Epithelial cell of prostate (primary cell): ENCODE data around the gene GGTLC3.
A peak's percentile ranks its signal among the peaks of the same experiment; 100 is the strongest.
"Not testable (repeated sequence)": the region's sequence is repeated elsewhere in the genome, so short reads cannot be mapped to it uniquely, and the experiment has no call there.

Experiments used
- DNase-seq: peaks from one replicate; pipeline ENCODE4 v3.0.0-alpha.2; 2011; ENCODE audit warnings: low read depth, low spot score
- H3K27ac ChIP-seq: fragments of 450-650 bp; 2 replicates; pipeline ENCODE4 v1.5.1; 2017; ENCODE audit warnings: mild to moderate bottlenecking

GGTLC3 gene

DNA sequence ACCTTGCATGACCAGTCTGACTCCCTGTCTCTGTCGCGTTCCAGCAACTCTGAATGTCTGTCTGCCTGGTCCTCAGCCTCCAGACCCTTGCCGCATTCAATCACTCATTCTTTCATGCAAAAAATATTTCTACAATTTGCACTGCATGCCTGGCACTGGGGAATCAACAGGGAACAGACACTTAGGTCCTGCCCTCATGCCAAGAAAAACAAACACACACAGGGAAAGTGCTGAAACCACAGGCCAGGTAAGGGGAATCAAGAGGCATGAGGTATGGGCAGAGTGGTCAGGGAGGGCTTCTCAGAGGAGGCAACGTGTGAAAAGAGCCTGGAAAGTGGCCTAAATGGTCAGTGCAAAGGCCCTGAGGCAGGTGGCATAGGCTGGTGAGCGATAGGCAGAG, at the start of gene GGTLC3:
TSS of gene GGTLC3 (minus strand) at position 101 of the 400 bp plus-strand sequence. CDS start 264 bp downstream, outside the sequence.
- H3K27ac ChIP-seq, DNase-seq: not testable (repeated sequence)

DNA sequence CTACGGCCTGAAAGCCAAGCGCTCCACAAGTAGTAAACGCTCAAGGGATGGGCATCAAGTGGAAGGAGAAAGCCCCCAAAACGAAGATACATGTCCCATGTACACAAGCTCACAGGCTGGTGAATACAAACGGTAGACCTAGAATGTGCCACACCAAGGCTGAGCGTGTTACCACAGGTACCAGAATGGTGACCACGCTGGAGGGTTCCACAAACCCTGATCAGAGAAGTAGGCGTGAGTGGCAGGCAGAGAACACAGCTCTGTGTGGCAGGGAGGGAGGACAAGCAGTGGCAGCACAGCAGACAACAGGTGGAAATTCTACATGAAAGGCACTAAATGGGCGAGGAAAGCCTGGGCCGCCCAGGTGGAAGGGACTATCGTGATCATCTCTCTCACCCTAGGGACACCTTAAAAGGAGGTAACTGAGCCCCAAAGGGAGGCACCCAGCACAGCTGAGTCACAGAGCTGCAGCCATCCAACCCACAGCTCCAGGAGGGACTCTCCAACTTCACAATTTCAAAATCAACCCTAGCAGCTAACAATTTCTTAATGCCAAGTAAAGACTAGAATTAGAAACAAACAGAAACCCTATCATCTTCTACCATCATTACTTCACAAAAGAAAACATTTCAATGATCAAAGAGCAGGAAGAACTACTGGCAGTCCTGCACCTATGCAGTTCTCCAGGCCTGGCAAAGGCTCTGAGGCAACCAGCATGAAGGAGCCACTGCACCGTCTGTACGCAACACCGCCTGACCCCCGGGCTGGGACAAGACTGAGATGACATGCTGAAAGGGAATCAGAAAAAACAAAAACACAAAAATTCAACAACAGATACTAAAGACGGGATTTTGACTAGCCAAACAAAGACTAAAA, 42.4 kb upstream of the GGTLC3 start:
- H3K27ac ChIP-seq, DNase-seq: not testable (repeated sequence)

DNA sequence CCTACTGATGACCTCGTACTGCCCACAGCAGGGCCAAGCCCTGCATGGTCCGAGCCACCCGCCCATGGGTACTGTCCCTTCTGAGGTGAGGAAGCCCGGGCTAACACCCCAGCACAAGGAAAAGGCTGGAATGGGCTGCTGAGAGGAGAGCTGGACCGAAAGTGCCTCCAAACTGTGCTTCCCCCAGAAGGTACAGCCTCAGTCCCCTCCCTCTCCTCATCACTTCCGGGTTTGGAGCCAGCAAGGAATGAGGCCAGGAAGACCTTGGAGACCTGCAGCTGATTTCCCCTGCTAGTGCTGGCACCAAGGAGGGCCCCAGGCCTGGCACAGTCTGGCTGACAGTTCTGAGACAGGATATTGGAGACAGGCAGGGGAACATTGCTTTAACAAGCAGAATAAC, 41.0 kb upstream of the GGTLC3 start:
- DNase-seq, H3K27ac ChIP-seq: not testable (repeated sequence)

DNA sequence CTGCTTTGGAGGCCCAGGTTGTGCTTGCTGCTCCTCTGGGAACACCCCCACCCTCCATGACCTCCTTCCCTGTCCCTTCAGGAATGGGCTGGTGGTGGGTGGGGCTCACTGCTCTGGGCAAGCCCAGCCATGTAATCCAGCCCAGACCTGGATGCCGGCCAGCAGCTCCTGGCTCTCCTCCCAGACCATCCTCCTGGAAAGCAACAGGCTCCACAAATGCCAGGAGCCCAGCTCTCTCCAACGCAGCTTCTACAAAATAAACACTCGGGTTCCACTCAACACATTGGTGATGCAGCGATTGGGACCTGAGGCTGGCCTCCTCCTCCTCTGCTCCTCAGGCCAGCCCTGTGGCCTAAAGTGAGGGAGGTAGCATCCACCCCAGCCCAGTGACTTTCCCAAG, 40.6 kb upstream of the GGTLC3 start:
- H3K27ac ChIP-seq, DNase-seq: not testable (repeated sequence)

DNA sequence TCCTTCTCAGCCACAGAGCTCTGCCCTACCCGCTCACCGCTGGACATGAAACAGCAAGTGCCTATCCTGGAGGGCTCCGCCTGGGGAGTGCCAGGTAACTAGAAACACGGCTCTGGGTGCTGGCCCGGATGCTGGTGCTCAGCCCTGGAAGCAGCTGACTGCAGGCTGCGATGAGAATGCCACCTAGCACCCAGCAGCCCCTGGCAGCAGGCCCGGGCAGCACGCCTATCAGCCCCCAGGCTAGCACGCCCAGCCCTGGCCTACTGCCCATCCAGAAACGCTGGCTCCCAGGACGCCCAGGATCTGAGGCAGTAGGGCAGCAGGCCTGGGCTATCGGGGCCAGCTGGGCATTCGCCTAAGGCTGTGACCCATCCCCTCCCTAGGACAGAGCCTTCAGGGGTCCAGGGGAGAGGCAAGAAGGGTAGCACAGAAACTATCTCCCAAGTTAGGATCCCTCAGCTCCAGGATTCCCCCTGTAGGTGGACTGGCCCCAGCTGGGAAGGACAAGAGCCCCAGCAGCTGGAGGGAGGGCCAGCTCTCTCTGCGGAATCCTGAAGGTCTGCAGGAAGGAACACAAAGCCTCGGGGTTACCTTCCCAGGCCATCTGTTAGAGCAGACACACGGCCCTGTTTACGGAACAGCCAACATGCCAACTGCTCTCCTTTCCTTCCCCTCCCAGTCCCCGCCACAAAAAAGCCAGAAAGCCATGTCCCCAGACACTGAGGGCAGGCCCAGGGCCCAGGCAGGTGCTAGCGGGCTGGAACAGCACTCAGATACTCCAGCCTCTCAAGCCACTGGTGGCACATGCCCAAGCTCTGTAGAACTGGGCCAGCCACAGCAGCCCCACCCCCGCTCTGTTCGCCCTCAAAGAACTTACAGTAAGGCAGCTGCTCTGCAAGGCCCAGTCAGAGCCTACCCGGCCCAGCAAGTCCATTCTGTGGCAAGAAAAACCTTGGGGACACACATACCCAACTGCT, 36.6 kb upstream of the GGTLC3 start:
- not testable (repeated sequence) for DNase-seq, H3K27ac ChIP-seq

DNA sequence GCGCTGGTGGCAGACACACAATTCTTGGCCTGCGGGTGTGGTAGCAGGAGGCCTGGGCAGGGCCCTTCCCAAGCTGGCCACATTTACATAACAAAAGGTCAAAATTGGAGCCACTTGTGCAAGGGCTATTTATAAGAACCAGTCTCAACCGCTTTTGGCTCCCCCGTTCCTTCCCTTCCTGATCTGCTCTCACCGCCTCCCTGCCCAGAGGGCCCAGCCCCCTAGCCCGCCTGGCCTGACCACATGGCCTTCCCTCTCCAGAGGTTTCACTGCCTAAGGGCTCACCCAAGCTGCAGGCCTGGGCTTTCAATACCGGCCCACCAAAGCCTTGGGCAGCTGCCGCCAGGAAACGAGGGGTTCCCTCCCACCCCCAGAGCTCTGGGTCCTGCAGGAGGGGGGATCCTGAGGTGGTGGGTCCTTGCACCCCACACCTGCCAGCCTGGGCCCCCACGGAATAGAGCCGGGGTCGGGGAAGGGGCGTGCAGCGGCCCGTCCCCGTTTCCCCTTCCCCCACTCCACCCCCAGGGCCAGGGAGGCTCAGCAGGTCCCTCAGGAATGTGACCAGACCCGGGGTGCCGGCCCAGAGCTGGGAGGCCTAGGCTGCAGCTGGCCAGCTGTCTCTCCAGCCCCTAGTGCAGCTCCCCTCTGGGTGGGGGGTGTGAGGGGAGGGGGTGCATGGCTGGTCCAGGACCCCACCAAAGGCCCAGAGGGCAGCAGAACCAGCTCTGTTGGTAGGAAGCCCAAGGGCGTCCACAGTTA, 35.1 kb upstream of the GGTLC3 start:
- not testable (repeated sequence) for H3K27ac ChIP-seq, DNase-seq

DNA sequence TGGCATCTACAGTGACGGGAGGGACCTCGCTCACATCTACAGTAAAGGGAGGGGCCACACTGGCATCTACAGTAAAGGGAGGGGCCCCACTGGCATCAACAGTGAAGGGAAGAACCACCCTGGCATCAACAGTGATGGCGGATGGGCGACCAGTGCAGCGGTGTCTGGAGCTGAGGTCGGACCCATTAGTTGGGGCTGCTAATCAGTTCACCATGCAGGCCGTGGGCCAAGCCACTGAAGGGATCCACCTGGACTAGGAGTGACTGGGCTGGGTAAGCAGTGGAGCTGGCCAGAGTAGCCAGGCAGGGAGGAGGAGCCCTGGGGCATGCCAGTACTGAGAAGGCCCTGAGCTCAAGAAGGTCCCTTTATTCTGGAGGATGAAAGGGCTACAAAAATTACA, 33.1 kb upstream of the GGTLC3 start:
- not testable (repeated sequence) for H3K27ac ChIP-seq, DNase-seq

DNA sequence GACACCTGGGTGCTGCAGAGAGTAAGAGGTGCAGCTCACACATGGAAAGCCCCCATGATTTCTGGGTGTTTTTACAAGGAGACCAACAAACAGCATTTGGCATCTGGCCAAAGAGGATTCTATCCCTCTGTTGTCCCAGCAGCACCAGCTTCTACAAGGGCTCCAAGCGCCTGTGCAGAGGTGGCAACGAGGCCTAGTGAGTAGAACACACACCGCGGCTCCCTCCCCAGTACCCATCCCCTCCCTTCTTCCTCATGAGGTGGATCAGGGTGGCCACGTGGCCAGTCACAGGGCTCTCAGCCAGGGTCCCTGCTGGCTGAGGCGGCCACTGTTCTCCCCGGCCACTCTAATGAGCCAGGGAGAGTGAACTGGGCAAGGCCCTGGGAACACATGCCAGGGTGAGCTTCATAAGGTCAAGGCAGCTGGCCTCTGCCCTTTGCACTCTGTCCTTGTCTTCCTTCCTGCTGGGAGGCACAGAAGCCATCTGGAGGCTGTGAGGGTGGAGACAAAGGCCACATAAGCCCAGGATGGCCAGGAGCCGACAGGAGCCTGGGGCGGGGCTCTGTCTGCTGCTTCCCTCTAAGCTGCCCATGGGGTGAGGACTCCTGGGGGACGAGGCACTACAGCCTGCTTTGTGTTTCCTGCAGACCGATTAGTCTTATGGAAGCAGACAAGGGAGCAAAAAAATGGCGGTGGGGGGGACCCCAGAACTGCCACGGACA, 31.7 kb upstream of the GGTLC3 start:
- DNase-seq, H3K27ac ChIP-seq: not testable (repeated sequence)

DNA sequence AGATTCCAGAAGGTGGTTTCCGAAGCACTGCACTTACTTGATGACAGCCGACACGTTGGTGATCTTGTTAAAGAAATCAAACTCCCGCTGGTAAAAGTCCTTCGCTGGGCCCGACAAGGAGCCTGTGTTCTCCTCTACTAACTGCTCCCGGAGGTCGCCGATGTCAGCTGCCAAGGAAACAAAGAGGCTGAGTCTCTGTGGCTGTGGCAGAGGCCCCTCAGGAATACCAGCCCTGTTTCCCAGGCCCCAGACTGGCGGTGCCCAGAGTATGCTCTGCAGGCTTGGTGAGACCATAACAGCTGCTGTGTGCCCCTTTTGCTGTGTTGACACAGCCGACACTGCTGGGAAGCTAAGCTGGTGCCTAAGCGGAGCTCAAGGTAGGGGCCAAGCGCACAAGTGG, 26.7 kb upstream of the GGTLC3 start:
- H3K27ac ChIP-seq, DNase-seq: not testable (repeated sequence)

DNA sequence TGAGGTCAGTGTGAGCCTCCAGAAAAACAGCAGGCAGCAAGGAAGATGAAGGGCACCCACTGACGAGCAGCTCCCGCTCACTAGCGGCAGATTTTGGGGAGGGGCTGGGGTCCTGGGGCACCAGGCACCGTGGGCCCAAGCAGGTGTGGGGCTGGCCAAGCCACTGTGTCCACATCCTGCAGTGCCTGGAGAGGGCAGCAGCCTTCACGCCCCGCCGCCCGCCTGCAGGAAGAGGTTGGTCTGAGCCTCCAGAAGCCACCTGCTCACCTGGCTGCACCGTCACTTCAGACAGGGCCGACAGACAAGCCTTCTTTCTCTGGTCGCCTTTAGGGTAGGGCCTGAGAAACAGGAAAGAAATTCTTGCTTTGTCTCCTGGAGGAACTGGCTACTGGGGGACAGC, 25.4 kb upstream of the GGTLC3 start:
- H3K27ac ChIP-seq, DNase-seq: not testable (repeated sequence)

DNA sequence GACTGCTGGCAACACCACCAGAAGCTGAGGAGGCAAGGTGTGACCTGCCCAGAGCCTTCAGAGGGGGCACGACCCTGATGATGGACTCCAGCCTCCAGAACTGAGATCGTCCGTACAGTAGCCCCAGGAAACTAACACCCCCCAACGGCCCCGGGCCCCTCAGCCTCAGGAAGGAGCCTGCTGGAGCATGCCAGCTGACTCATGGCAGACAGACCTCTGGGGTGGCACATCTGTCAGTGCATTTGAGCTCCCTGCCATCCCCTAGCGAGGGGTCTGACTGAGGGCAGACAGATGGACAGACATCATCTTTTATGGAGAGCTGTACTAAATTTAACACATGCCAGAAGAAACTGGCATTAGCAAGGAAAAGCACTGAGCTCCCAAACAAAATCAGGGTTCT, 22.0 kb upstream of the GGTLC3 start:
- not testable (repeated sequence) for DNase-seq, H3K27ac ChIP-seq

DNA sequence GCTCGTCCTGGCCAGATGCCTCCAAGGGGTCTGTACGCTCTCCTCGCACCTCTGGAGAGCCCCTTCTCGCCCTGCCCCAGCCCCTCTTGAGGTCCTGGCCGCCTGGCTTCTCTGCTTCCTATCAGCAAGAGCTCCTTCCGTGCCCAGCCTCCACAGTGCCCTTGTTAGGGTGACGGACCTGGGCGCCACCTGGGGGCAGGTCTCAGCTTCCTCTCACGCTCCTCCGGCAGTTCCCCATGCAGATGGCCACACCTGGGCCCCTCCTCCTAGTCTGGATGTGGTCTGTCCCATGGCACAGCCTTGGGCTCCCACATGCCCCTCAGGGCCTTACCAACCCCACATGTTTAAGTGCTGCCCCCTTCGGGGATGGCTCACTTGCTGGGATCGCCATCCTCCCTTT, 16.4 kb upstream of the GGTLC3 start:
- not testable (repeated sequence) for H3K27ac ChIP-seq

DNA sequence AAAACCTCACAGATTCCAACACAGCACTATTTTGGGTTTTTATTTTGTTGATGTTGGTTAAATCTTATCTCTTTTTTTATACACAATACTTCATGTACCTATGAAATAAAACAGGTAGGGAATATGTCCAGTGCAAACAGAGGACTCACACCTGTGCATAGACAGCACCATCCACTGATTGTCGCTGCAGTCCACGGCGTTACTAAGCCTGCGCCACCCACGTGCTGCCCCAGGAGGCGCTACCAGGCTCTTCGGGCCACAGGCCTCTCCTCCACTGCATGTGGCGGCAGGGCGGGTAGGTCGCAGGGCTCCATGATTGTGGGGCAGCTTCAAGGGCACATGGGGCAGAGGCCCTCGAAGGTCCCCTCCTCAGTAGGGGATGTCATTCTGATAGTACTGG, 15.7 kb upstream of the GGTLC3 start:
- DNase-seq, H3K27ac ChIP-seq: not testable (repeated sequence)

More for the DNA sequence above, 16.4 kb upstream of the GGTLC3 start:
- not testable (repeated sequence) for DNase-seq

DNA sequence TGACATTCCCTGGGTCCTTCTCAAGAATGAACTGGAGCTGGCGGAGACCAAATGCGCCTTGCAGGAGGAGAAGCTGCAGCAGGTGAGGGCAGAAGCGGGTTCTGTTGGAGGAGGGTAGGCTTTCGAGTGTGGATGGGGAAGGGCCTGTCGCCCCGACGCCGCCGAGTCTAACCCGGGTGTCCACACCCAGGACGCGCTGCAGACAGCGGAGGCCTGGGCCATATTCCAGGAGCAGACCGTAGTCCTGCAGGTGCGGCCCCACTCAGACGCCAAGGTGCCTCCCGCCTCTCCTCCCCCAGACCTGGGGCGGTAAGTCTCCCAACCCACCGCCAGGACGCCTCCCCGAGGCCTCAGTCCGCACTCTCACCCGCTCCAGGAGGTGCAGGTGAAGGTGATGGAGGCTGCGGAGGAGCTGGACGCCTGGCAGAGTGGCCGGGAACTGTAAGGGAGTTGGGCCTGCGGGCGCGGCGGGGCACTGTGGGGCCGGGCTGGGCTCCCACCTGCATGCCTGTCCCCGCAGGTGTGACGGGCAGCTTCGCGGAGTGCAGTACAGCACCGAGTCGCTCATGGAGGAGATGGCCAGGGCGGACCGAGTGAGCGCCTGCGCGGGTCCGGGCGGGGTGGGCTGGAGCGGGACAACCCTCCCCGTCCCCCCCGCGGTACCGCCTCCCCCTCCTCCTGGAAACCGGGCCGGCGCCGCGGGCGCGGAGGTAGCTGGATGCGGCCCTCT, 11.6 kb upstream of the GGTLC3 start:
- H3K27ac ChIP-seq, DNase-seq: not testable (repeated sequence)

DNA sequence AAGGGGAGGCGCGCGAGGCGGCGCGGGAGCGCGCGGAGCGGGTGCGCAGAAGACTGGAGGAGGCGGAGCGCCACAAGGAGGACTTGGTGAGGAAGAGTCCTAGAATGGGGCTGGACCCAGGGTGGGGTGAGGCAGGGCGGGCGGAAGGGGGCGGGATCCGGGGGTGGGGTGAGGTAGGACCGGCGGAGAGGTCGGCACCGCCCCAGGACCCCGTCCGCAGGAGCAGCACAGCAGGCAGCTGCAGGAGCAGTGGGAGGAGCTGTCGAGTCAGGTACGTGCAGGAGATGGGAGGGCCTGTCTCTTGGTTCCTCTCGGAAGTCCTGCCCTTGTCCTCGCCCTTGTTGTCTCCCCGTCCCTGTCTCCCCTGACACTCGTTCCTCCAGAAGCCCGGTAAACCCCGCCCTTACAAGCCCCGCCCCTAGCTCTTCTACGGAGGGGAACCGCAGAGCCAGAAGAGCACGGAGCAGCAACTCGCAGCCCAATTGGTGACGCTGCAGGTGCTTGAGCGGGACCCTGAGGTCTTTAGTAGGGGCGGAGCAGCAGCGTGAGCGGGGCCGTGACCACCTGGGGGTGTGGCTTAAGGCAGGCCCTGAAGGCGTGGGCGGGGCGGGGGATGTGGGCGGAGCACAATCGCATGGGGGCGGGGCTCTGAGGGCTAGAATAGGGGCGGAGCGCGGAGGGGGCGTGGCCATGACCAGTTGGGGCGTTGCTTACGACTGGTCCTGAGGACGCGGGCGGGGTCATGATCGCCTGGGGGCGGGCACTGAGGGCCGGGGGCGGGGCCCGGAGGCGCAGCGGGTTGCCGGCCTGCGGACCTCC, 10.8 kb upstream of the GGTLC3 start:
- peak overlapping the region; percentile 82 for H3K27ac ChIP-seq
- DNase-seq = not testable (repeated sequence)

DNA sequence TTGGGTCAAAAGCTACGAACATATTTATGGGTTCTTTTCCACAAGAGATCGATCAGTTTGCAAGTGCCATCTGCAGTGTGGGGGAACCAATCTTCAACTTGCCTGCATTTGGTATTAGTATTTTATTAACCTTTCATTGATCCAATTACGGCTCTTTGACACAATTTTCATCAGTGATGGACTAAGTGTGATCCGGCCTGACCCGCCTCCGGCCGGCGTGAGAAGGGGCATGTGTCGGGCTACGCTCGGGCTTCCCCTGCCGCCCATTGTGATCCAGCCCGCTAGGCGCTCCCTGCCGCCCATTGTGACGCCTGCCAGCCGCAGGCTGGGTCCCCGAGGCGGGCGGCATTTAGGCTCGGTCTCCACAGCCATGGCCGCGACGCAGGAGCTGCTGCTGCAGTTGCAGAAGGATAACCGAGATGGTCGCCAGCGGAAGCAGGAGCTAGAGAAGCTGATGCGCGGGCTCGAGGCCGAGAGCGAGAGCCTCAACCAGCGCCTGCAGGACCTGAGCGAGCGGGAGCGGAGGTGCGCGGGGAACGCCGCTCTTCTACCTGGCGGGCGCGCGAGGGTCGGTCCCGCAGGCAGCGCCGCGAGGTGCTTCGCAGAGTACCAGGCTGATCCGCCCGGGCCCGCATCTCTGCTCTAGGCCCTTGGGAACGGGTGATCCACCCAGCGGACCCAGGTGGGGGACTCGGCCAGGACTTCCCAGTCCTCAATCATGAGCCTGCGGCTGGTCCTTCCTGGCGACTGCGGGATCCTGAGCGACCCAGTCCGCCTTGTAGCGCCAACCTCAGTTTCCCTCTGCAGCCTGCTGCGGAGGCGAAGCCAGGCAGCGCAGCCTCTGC, 10.0 kb upstream of the GGTLC3 start, which contains the start of gene TMEM191B:
TSS of gene TMEM191B (plus strand) at position 51 of the 845 bp plus-strand sequence. CDS start at position 230, 179 bp downstream.
- peak within 1 kb of the TSS; percentile 82 for H3K27ac ChIP-seq
- DNase-seq = not testable (repeated sequence)

DNA sequence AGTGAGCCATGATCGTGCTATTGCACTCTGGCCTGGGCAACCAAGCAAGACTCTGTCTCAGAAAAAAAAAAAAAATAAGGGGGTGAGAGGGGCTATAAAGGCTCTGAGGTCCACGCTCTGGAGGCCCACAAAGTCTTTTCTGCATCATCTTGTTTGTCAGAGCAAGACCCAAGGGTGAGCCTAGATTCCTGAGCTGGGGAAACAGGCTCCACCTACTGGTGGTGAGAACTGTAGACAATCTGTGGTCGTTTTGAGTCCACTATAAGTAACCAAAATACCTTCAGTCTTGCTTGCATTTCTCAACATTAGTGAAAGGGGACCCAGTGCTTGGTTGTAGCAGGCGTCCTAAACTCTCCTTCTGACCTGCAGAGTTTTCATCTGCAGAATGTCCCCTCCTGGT, 5.4 kb upstream of the GGTLC3 start:
- DNase-seq = not testable (repeated sequence)

More for the DNA sequence above, 5.4 kb upstream of the GGTLC3 start:
- H3K27ac ChIP-seq = not testable (repeated sequence)
